Sigmoid colon (tissue), 4 donors: ENCODE measurements around the gene ZNF10.

ENCODE experiments used
- EP300 ChIP-seq, 4 donors: sonication (generic); formaldehyde crosslinking; IDR thresholded peaks; one replicate each; pipeline ENCODE4 v1.6.1; 2017; ENCODE audit warnings: antibody characterized with exemption in 4 of 4
- TF ChIP-seq, protein P1 (sequence below), 4 experiments: fragments of 450-650 bp in 3 of 4; fragments of 200-600 bp in 1 of 4; IDR thresholded peaks; one replicate each; pipeline ENCODE4 v1.5.1; 2016 to 2019; ENCODE audit warnings: antibody characterized with exemption in 4 of 4, mild to moderate bottlenecking in 3 of 4, moderate library complexity in 2 of 4

DNA sequence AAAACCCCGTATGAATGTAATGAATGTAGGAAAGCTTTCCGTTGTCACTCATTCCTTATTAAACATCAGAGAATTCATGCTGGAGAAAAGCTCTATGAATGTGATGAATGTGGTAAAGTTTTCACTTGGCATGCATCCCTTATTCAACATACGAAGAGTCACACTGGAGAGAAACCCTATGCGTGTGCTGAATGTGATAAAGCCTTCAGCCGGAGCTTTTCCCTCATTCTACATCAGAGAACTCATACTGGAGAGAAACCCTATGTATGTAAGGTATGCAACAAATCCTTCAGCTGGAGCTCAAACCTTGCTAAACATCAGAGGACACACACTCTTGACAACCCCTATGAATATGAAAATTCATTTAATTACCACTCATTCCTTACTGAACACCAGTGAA is 24.2 kb upstream of the ZNF10 start:
- TF ChIP-seq, protein P1, sequence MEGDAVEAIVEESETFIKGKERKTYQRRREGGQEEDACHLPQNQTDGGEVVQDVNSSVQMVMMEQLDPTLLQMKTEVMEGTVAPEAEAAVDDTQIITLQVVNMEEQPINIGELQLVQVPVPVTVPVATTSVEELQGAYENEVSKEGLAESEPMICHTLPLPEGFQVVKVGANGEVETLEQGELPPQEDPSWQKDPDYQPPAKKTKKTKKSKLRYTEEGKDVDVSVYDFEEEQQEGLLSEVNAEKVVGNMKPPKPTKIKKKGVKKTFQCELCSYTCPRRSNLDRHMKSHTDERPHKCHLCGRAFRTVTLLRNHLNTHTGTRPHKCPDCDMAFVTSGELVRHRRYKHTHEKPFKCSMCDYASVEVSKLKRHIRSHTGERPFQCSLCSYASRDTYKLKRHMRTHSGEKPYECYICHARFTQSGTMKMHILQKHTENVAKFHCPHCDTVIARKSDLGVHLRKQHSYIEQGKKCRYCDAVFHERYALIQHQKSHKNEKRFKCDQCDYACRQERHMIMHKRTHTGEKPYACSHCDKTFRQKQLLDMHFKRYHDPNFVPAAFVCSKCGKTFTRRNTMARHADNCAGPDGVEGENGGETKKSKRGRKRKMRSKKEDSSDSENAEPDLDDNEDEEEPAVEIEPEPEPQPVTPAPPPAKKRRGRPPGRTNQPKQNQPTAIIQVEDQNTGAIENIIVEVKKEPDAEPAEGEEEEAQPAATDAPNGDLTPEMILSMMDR (IDR thresholded peaks at IDR 0.05): no peak
- no peak for TF ChIP-seq EP300 (IDR thresholded peaks at IDR 0.05)
